Neural crest cell (in vitro differentiated cells): ENCODE data around the gene ELSPBP1. TPM values are rescaled to one million over a fixed set of nuclear protein-coding genes. Genes with fewer than 3 reads are reported as not detected.

Experiments used
- DNase-seq: peaks from one replicate; pipeline ENCODE4 v3.0.0; 2021; ENCODE audit warnings: low read depth, mixed read lengths, low spot score
- H3K27ac Mint-ChIP-seq: one replicate; pipeline ENCODE4 v1.8.0; 2021; ENCODE audit warnings: mild to moderate bottlenecking, mixed read lengths; ENCODE audit not compliant: unreplicated experiment
- H3K27me3 Mint-ChIP-seq: 2 replicates; pipeline ENCODE4 v1.8.0; 2021; ENCODE audit warnings: low read depth, mild to moderate bottlenecking, mixed read lengths
- H3K36me3 Mint-ChIP-seq: 2 replicates; pipeline ENCODE4 v1.8.0; 2021; ENCODE audit warnings: low read depth, mild to moderate bottlenecking, mixed read lengths
- H3K4me1 Mint-ChIP-seq: 2 replicates; pipeline ENCODE4 v1.8.0; 2021; ENCODE audit warnings: mixed read lengths
- H3K4me3 Mint-ChIP-seq: one replicate; pipeline ENCODE4 v1.8.0; 2021; ENCODE audit warnings: mild to moderate bottlenecking, mixed read lengths
- H3K9me3 Mint-ChIP-seq: 2 replicates; pipeline ENCODE4 v1.8.0; 2021; ENCODE audit warnings: mixed read lengths
- CTCF ChIP-seq: fragments of 200-600 bp; sonication (generic); conservative IDR thresholded peaks from 2 replicates; pipeline ENCODE4 v1.5.0; 2021; ENCODE audit warnings: antibody characterized with exemption, mild to moderate bottlenecking
- total RNA-seq: library from RNA; stranded (reverse); gene quantifications from 2 replicates; pipeline ENCODE4 v1.2.1, GENCODE V29; 2021

The ELSPBP1 gene
- total RNA-seq, 1 donor from 2014 or later, result not detected

- TF ChIP-seq CTCF, result no peak
- Mint-ChIP-seq H3K27me3 (peaks cover 41% of the 10 kb centered on the region), H3K4me3 (no peak within 1 kb of the TSS), H3K27ac (no peak within 1 kb of the TSS), H3K9me3 (peaks cover 10% of the 10 kb centered on the region), H3K36me3 (no peaks in the 10 kb centered on the region), H3K4me1 (no peaks in the 10 kb centered on the region)
- DNase-seq, result no peak
These were observed 2.4 kb upstream of the ELSPBP1 start, which contains the start of gene BSPH1 for GRCh38 chr19:47992070-47992469. BSPH1 (minus strand) TSS chr19:47992170; CDS start chr19:47992081, 89 bp downstream.

GRCh38 chr19:47996230-47996727 is 1.8 kb downstream of the ELSPBP1 start:
- TF ChIP-seq CTCF, result no peak
- Mint-ChIP-seq H3K27ac (no peak overlapping the region), H3K4me3 (no peak overlapping the region), H3K4me1 (no peaks in the 10 kb centered on the region), H3K36me3 (no peaks in the 10 kb centered on the region), H3K9me3 (peaks cover 14% of the 10 kb centered on the region), H3K27me3 (peaks cover 18% of the 10 kb centered on the region)
- no peak for DNase-seq

- Mint-ChIP-seq H3K27me3 (peaks cover 14% of the 10 kb centered on the region), H3K36me3 (no peaks in the 10 kb centered on the region)
These were observed 4.4 kb downstream of the ELSPBP1 start for GRCh38 chr19:47998800-47999199.

GRCh38 chr19:48000846-48001245 is 6.4 kb downstream of the ELSPBP1 start:
- peaks cover 14% of the 10 kb centered on the region for H3K9me3 Mint-ChIP-seq
- no peak overlapping the region for H3K4me3 Mint-ChIP-seq
- H3K36me3 Mint-ChIP-seq, result no peaks in the 10 kb centered on the region
- no peak overlapping the region for H3K27ac Mint-ChIP-seq
- TF ChIP-seq CTCF, result no peak
- no peaks in the 10 kb centered on the region for H3K4me1 Mint-ChIP-seq
- peaks cover 7% of the 10 kb centered on the region for H3K27me3 Mint-ChIP-seq
- DNase-seq, result no peak

More at GRCh38 chr19:47998800-47999199, 4.4 kb downstream of the ELSPBP1 start:
- no peak for TF ChIP-seq CTCF
- no peaks in the 10 kb centered on the region for H3K4me1 Mint-ChIP-seq
- peaks cover 14% of the 10 kb centered on the region for H3K9me3 Mint-ChIP-seq
- no peak overlapping the region for H3K4me3 Mint-ChIP-seq
- DNase-seq, result no peak
- H3K27ac Mint-ChIP-seq, result no peak overlapping the region

GRCh38 chr19:48004236-48004635 is 9.8 kb downstream of the ELSPBP1 start:
- Mint-ChIP-seq H3K9me3 (peaks cover 7% of the 10 kb centered on the region), H3K36me3 (no peaks in the 10 kb centered on the region), H3K4me1 (no peaks in the 10 kb centered on the region), H3K27me3 (peaks cover 6% of the 10 kb centered on the region), H3K27ac (peak overlapping the region; percentile 70), H3K4me3 (no peak overlapping the region)
- TF ChIP-seq CTCF, result no peak
- DNase-seq, result no peak

GRCh38 chr19:48006762-48007161 is 12.3 kb downstream of the ELSPBP1 start:
- H3K27ac Mint-ChIP-seq, result no peak overlapping the region
- H3K9me3 Mint-ChIP-seq, result peaks cover 5% of the 10 kb centered on the region
- H3K4me1 Mint-ChIP-seq, result no peaks in the 10 kb centered on the region
- TF ChIP-seq CTCF, result peak; percentile 40
- no peak overlapping the region for H3K4me3 Mint-ChIP-seq
- no peak for DNase-seq
- H3K36me3 Mint-ChIP-seq, result no peaks in the 10 kb centered on the region
- peaks cover 6% of the 10 kb centered on the region for H3K27me3 Mint-ChIP-seq
